Amniotic epithelial cell (primary cell): ENCODE data around the gene BAIAP3.

Experiments
- DNase-seq: peaks from one replicate; pipeline ENCODE4 v3.0.0-alpha.2; 2010; ENCODE audit warnings: low read depth

Gene BAIAP3

GRCh38 chr16:1334739-1335138 is 1.3 kb downstream of the BAIAP3 start:
- no peak for DNase-seq

DNA sequence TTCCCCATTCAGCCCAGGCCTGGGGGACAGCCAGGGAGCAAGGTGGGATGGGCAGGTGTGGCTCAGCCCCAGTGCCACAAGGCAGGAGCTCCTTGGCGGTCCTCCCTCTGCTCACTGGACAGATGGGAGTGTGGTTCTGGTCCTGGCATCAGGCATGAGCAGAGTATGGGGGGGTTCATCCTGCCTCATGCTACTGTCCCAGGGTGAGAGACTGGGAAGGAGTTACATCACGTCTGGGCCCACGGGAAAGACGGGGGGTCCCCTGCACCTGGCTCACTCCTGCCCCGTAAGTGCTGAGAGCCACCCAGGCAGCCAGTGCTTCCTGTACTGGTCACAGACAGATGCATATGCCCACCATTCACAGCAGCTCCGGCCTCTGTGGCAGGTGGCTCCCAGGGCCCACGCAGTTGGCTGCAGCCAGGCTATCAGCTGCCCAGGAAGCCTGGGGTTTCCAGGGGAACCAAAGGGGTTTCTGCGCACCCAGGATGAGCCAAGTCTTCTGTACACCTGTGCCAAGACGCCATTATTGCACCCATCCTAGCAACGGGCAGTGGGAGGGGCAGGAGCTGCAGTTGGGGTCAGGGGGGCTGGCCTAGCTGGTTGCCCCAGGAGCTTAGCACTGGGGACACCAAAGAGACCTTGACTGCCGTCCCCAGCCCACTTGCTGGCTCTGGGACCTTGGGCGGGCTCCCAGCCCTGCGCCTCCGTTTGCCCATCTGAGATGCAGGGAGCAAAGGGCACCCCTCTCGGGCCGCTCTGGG is 1.9 kb downstream of the BAIAP3 start:
- no peak for DNase-seq

DNA sequence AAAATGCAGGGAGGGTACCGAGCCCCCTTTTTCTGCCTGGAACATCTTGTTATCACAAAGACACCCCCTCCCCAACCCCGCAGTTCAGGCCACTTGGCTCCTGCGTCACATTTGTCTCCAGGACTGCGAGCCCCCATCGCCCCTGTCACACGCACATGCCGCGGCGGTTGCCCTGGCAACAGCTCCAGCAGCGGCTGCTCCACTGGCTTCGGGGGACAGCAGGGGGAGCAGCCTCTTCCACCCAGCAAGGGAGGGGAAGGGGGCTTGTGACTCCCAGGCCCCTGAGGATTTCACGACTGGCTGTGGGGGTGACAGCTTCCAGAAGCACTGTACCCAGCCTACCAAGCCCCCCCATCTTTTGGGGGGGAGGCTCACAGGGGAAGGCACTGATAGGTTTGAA is 2.6 kb downstream of the BAIAP3 start:
- DNase-seq = no peak

DNA sequence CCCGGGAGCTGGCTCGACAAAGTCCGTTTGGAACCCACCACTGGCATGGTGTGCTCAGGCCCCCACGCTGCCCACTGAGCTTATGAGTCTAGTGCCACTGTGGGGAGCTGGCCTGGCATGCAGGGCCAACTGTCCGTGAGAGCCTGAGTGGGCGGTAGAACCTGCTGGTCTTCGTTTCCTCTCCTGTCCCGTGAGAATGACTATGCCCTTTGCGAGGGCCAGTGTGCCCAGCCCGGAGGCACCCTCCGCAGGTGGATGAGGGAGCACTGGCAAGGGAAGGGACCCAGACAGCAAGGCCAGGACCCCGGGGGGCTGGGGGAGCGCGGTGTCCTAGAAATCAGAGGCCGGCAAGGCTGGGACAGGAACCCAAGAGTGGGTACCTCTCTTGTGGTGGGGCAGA is 3.2 kb downstream of the BAIAP3 start:
- DNase-seq = no peak

DNA sequence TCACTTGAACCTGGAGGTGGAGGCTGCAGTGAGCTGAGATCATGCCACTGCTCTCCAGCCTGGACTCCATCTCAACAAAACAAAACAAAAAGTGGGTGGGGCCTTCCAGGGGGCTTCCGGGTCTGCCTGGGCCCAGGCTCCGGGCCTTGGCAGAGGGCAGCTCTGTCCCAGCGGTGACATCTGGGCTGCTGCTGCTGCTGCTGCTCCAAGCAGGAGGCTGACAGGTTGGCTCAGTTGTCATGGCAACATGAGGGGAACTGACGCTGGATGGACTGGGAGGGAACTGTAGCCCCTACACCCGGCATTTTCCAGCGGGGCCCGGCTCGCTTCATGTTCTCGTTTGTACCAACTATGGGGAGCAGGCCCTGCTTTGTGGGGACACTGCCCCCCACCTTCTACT is 4.0 kb downstream of the BAIAP3 start:
- no peak for DNase-seq

DNA sequence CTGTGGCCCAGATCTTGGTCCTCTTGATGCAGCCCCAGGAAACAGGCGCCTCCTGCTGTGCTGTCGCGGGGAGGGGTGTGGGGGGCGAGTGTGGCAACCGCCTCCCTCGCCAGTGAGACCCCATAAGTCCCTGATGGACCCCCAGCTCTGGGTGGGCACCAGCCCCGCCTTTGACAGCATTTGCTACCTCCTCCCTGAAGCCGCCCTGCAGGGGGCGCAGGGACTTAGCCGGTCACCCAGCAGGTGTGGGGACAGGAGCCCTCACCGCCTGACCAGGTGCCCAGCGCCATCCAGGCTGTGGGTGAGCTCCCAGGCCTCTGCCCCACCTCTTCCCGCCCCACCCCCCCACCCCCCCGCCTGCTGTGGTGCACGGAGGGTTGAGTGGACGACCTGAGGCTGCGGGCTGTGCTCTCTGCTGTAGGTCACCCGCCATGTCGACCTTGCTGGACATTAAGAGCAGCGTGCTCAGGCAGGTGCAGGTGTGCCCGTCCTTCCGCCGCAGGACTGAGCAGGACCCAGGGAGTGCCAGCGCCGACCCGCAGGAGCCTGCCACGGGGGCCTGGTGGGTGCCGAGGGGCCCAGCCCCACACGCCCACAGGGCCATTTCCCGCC is 4.8 kb downstream of the BAIAP3 start:
- no peak for DNase-seq

GRCh38 chr16:1338855-1339675 is 5.6 kb downstream of the BAIAP3 start:
- no peak for DNase-seq

GRCh38 chr16:1340730-1341494 is 7.5 kb downstream of the BAIAP3 start:
- DNase-seq = no peak

DNA sequence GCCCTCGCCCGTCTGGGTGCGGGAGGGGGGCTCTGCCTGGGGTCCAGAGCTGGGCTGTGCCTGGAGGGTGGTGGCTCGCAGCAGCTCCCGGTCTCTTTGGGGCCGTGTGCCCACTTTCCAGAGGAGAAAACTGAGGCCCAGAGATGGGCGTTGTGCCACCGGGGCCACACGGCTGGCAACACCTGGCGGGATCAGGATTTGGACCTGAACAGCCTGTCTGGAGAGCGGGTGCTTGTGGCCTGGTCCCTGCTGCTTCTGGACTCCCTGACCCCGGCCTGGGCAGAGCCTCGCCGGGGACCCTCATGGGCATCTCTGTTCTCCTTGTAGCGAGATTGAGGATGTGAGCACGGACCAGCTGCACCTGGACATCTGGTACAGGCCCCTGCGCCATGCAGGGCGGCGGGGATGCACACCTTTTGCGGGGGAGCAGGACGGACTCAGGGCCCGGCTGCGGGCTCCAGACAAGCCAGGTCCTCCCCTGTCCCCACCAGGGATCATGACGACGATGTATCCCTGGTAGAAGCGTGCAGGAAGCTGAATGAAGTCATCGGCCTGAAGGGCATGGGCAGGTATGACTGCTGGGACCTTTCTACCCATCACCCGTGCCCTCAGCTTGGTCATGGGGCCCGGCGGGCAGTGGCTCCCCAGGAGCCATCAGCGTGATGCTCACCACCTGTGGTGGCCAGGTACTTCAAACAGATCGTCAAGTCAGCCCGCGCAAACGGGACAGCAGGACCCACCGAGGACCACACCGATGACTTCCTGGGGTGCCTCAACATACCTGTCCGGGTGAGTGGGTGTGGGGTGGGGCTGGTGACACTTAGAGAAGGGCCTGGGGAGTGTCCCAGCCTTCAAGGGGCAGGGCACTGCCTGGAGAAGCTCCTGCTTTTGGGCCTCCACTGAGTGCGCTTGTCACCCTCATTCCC is 8.3 kb downstream of the BAIAP3 start:
- DNase-seq = no peak

- DNase-seq = peak; percentile 91
These were observed 9.3 kb downstream of the BAIAP3 start for GRCh38 chr16:1342526-1343427.

GRCh38 chr16:1343428-1344242 is 10.2 kb downstream of the BAIAP3 start:
- no peak for DNase-seq

- no peak for DNase-seq
These were observed 11.1 kb downstream of the BAIAP3 start for GRCh38 chr16:1344499-1344898.

DNA sequence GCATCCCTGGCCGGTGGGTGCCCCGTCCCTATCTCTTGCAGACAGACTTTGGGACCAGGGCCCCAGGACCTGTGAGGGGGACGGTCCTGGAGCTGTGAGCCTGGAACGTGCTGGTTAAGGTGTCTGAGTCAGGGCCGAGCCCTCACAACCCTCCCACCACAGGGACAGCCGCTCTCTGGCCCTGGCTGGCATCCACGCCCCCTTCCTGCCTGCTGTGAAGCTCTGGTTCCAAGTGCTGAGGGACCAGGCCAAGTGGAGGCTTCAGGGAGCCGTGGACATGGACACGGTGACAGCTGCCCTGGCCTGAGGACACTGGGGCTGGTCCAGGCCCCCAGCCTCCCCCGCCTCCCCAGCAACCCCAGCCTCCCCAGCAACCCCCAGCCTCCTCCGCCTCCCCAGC is 11.6 kb downstream of the BAIAP3 start:
- DNase-seq = no peak

DNA sequence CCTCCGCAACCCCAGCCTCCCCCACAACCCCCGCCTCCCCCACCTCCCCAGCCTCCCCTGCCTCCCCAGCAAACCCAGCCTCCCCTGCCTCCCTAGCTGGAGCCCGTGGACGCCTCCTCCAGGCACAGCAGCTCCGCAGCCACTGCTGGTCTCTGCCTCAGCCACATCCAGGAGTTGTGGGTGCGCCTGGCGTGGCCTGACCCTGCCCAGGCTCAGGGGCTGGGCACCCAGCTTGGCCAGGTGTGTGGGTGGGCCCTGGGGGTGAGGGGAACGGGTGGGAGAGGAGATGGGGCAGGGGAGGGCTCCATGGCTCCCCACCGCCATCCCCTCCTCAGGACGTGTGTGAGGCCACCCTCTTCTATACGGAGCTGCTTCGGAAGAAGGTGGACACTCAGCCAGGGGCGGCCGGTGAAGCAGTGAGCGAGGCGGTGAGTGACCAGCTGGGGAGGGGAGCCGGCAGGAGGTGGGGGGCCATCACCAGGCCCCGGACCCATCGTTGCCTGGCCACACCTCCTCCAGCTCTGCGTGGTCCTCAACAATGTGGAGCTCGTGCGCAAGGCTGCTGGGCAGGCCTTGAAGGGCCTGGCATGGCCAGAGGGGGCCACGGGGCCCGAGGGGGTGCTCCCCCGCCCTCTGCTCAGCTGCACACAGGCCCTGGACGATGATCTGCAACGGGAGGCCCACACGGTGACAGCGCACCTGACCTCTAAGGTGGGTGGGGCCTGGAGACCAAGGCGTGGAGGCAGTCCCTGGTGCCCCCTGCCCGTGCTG is 12.4 kb downstream of the BAIAP3 start:
- DNase-seq = no peak

- no peak for DNase-seq
These were observed 13.2 kb downstream of the BAIAP3 start for GRCh38 chr16:1346422-1347285.

DNA sequence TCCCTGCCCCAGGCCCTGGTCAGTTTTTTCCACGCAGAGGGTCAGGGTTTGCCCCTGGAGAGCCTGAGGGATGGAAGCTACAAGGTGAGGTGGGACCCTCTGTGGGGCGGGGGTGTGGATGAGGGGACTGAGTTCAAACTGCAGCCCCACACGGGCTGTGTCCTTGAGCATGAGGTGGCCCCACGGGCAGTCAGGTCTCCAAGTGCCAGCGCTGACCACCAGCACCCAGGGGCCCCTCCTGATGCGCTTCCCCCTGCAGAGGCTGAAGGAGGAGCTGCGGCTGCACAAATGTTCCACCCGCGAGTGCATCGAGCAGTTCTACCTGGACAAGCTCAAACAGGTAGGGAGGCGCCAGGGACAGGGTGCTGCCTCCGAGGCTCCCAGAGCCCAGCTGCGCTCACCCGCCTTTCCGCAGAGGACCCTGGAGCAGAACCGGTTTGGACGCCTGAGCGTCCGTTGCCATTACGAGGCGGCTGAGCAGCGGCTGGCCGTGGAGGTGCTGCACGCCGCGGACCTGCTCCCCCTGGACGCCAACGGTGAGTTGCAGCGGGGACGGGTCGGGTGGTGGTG is 13.9 kb downstream of the BAIAP3 start:
- no peak for DNase-seq

GRCh38 chr16:1347962-1348361 is 14.5 kb downstream of the BAIAP3 start:
- DNase-seq = no peak
